Astrocyte of the spinal cord (primary cell): ENCODE results near the gene NFATC1.

Experiments
- DNase-seq: peaks from one replicate; pipeline ENCODE4 v3.0.0; 2011; ENCODE audit warnings: low read depth, low spot score
- H3K4me3 ChIP-seq: 2 replicates; pipeline ENCODE4 v1.5.1; 2011; ENCODE audit warnings: low read depth, mild to moderate bottlenecking, low read length, moderate library complexity
- in situ Hi-C: cut with HindIII; loops from 2 replicates; pipeline ENCODE4 v1.10.0; 2017; ENCODE audit warnings: low sequenced_read_pairs
- TF ChIP-seq, protein P1 (sequence below): IDR thresholded peaks from 2 replicates; pipeline ENCODE4 v1.5.1; 2012; ENCODE audit warnings: low read depth, mild to moderate bottlenecking, low read length, inconsistent platforms

NFATC1 gene

DNA sequence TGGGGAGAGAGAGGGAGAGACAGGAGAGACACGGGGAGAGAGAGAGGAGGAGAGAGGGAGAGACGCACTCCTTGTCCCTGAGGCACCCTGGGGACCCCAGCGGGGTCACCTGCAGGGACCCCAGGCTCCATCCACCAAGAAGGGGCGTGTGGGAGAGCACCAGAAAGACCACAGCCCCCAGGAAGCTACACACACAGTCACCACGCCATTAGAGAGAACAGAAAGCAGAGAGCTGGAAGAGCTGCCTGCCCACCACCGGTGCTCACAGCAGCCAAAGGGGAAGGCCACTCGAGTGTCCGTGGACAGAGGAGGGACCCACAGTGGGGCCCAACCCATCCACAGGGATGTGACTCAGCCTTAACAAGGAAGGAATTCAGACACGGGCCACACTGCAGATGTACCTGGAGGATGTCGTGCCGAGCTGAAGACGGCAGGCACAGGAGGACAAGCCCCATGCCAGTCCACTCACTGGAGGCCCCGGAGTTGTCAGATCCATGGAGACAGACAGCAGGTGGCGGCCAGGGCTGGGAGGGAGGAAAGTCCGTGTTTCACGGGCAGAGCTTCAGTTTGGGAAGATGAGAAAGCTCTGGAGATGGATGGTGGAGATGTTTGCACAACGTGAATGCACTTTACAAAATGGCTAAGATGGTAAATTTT lies 11.5 kb upstream of the NFATC1 start:
- in situ Hi-C loops, result no loop called here
- TF ChIP-seq, protein P1, sequence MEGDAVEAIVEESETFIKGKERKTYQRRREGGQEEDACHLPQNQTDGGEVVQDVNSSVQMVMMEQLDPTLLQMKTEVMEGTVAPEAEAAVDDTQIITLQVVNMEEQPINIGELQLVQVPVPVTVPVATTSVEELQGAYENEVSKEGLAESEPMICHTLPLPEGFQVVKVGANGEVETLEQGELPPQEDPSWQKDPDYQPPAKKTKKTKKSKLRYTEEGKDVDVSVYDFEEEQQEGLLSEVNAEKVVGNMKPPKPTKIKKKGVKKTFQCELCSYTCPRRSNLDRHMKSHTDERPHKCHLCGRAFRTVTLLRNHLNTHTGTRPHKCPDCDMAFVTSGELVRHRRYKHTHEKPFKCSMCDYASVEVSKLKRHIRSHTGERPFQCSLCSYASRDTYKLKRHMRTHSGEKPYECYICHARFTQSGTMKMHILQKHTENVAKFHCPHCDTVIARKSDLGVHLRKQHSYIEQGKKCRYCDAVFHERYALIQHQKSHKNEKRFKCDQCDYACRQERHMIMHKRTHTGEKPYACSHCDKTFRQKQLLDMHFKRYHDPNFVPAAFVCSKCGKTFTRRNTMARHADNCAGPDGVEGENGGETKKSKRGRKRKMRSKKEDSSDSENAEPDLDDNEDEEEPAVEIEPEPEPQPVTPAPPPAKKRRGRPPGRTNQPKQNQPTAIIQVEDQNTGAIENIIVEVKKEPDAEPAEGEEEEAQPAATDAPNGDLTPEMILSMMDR, result no peak
- H3K4me3 ChIP-seq, result no peak overlapping the region
- DNase-seq, result no peak

DNA sequence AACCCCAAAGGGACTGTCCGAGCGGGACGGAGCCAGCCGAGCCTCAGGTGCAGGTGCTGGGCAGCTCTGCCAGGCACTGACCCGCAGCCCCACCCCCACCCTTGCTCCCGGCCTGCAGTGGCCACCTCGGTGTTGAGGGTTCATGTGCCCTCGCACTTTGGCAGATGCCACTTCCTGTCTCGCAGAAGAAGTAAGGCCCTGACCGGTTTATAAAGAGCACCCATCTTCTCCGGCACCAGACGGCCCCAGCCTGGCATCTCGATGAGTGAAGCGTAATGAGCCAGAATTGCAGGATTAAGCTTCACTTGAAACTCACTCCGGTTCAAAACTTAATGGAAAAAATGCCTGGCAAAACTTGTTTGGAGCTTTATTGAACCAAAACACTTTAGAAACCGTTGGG lies 10.9 kb upstream of the NFATC1 start:
- no peak for DNase-seq
- in situ Hi-C loops, result no loop called here
- H3K4me3 ChIP-seq, result no peak overlapping the region
- TF ChIP-seq, protein P1, result no peak

DNA sequence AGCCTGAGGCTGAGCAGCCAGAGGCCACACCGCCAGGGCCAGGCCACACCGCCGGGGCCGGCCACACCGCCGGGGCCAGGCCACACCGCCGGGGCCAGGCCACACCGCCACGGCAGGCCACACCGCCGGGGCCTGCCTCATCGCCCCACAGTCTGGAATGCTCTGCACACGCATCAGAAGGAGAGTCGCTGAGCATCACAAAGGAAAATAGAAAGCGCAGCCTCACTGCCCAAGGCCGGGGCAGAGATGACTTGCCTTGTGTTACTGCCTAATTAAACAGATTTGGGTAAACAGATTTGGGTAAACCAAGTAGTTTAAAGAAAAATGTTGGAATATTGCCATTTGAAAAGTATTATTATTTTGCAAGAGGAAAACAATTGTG lies 10.4 kb upstream of the NFATC1 start:
- DNase-seq, result no peak
- H3K4me3 ChIP-seq, result no peak overlapping the region
- TF ChIP-seq, protein P1, result no peak
- in situ Hi-C loops, result no loop called here

DNA sequence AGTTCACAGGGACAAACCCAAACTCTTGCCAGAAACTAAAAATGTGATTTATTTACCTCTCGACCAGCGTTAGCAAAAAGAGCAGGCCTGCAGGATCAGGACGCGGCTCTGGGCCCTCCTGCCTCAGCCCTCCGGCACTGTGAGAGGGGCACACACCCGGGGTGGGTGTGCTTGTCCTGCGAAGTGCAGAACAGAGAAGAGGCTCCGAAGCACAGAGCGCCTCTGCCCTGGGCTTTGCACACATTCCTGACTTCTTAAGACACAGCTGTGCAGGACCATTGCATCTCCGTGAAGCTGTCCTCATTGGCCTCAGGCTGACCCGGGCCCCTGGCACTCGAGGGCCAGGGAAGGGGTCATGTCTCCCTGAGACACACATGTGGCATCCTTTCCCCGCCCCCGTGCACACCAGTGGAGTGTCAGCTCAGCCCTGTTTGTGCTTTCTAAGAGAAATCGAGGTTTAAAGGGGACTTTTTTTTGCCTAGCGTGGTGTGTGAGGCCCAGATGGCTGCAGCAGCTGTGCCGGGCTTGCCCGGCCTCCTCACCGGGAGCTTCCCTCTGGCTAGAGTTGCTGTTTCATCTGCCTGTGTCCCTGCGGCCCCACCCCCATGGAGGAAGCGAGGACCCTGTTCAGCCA lies 9.9 kb upstream of the NFATC1 start:
- DNase-seq, result no peak
- no peak overlapping the region for H3K4me3 ChIP-seq
- in situ Hi-C loops, result no loop called here
- TF ChIP-seq, protein P1, result no peak

DNA sequence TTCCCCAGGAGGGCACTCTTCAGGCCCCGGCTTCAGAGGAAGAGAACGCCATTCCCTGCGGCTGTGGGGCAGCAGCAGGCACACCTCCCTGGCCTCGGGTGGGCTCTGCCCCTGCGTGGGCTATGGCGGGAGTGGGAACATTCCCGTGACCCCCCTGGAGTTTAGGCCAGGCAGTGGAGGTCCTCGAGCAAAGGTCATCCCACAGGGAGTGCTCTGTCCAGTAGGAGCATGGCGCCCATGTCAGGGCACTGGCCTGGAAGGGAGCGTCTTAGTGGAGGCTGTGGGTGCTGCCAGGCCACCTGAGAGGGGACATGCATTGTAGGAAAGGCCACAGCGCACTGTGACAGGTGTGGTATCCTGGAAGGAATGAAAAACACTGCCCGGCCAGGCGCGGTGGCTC lies 9.2 kb upstream of the NFATC1 start:
- no peak for DNase-seq
- TF ChIP-seq, protein P1, result no peak
- in situ Hi-C loops, result no loop called here
- H3K4me3 ChIP-seq, result no peak overlapping the region

DNA sequence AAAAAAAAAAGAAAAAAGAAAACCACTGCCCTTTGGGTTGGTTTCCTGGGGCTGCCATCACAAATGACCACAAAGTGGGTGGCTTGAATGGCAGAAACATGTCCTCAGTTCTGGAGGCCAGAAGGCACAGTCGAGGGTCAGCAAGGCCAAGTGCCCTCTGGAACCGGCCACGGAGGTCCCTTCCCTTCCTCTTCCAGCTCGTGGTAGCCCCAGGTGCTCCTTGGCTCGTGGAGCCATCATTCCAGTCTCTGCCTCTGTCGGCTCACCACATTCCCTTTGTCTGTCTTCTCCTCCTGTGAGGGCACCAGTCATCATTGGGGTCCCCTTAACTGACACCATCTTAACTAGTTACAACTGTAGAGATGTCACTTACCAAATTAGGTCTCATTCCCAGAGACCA lies 8.5 kb upstream of the NFATC1 start:
- in situ Hi-C loops, result no loop called here
- no peak overlapping the region for H3K4me3 ChIP-seq
- TF ChIP-seq, protein P1, result no peak
- no peak for DNase-seq
